KMS-11 (cell line): ENCODE results near the gene PPP1R36.

Experiments used
- H2AFZ ChIP-seq: fragments of 200-600 bp; sonication (generic); 2 replicates; pipeline ENCODE4 v1.6.1; 2016; ENCODE audit warnings: antibody characterized with exemption, mixed run types, low read depth
- H3K27ac ChIP-seq: fragments of 200-600 bp; sonication (generic); 2 replicates; pipeline ENCODE4 v1.6.1; 2016; ENCODE audit warnings: mild to moderate bottlenecking, mixed run types
- H3K27me3 ChIP-seq: fragments of 200-600 bp; sonication (generic); 2 replicates; pipeline ENCODE4 v1.6.1; 2017; ENCODE audit warnings: mild to moderate bottlenecking, low read depth, mixed run types, moderate library complexity; ENCODE audit not compliant: insufficient read depth
- H3K36me3 ChIP-seq: fragments of 200-600 bp; sonication (generic); 2 replicates; pipeline ENCODE4 v1.6.1; 2017; ENCODE audit warnings: mild to moderate bottlenecking, mixed run types; ENCODE audit not compliant: insufficient read depth
- H3K4me1 ChIP-seq: fragments of 200-600 bp; sonication (generic); 2 replicates; pipeline ENCODE4 v1.6.1; 2016; ENCODE audit warnings: mild to moderate bottlenecking, low read depth, mixed run types; ENCODE audit not compliant: poor library complexity, severe bottlenecking
- H3K4me2 ChIP-seq: fragments of 200-600 bp; sonication (generic); 2 replicates; pipeline ENCODE4 v1.7.0; 2016; ENCODE audit warnings: mild to moderate bottlenecking, mixed run types
- H3K4me3 ChIP-seq: fragments of 200-600 bp; sonication (generic); IDR thresholded peaks from 2 replicates; pipeline ENCODE4 v1.6.1; 2017; ENCODE audit warnings: low read depth, low read length, mixed read lengths; ENCODE audit not compliant: insufficient read depth
- H3K79me2 ChIP-seq: fragments of 200-600 bp; sonication (generic); 2 replicates; pipeline ENCODE4 v1.6.1; 2016; ENCODE audit warnings: low read depth, mixed run types; ENCODE audit not compliant: insufficient read depth
- H3K9ac ChIP-seq: fragments of 200-600 bp; sonication (generic); 2 replicates; pipeline ENCODE4 v1.6.1; 2016; ENCODE audit warnings: mild to moderate bottlenecking, mixed run types
- H4K20me1 ChIP-seq: fragments of 200-600 bp; sonication (generic); 2 replicates; pipeline ENCODE4 v1.6.1; 2016; ENCODE audit warnings: mild to moderate bottlenecking, mixed run types; ENCODE audit not compliant: insufficient read depth
- CTCF ChIP-seq: fragments of 200-600 bp; sonication (generic); conservative IDR thresholded peaks from 2 replicates; pipeline ENCODE4 v1.6.1; 2017; ENCODE audit warnings: low read depth, mild to moderate bottlenecking, antibody characterized with exemption, low read length, moderate library complexity, mixed read lengths

PPP1R36 gene

GRCh38 chr14:64580467-64580866 lies 30.7 kb downstream of the PPP1R36 start:
- no peak overlapping the region for H2AFZ ChIP-seq
- no peaks in the 10 kb centered on the region for H3K27me3 ChIP-seq
- no peaks in the 10 kb centered on the region for H4K20me1 ChIP-seq
- H3K9ac ChIP-seq: no peak overlapping the region
- H3K4me1 ChIP-seq: no peaks in the 10 kb centered on the region
- no peak overlapping the region for H3K4me3 ChIP-seq
- H3K79me2 ChIP-seq: no peaks in the 10 kb centered on the region
- H3K27ac ChIP-seq: no peak overlapping the region
- H3K4me2 ChIP-seq: no peak overlapping the region
- H3K36me3 ChIP-seq: no peaks in the 10 kb centered on the region
- TF ChIP-seq CTCF: no peak

- no peak overlapping the region for H3K4me3 ChIP-seq
- H3K4me1 ChIP-seq: no peaks in the 10 kb centered on the region
- H4K20me1 ChIP-seq: no peaks in the 10 kb centered on the region
- no peaks in the 10 kb centered on the region for H3K27me3 ChIP-seq
- H2AFZ ChIP-seq: no peak overlapping the region
- no peak overlapping the region for H3K27ac ChIP-seq
- H3K79me2 ChIP-seq: no peaks in the 10 kb centered on the region
- H3K9ac ChIP-seq: no peak overlapping the region
- no peak overlapping the region for H3K4me2 ChIP-seq
- TF ChIP-seq CTCF: no peak
- H3K36me3 ChIP-seq: no peaks in the 10 kb centered on the region
These were observed 31.6 kb downstream of the PPP1R36 start for GRCh38 chr14:64581363-64581762.

- Histone ChIP-seq H3K79me2 (no peaks in the 10 kb centered on the region), H2AFZ (no peak overlapping the region), H3K27me3 (no peaks in the 10 kb centered on the region), H3K27ac (no peak overlapping the region), H3K4me1 (no peaks in the 10 kb centered on the region), H3K4me3 (no peak overlapping the region), H3K4me2 (no peak overlapping the region), H4K20me1 (no peaks in the 10 kb centered on the region), H3K36me3 (no peaks in the 10 kb centered on the region), H3K9ac (no peak overlapping the region)
- no peak for TF ChIP-seq CTCF
These were observed 32.1 kb downstream of the PPP1R36 start for GRCh38 chr14:64581817-64582216.

- H4K20me1 ChIP-seq: no peaks in the 10 kb centered on the region
- H2AFZ ChIP-seq: no peak overlapping the region
- H3K27ac ChIP-seq: no peak overlapping the region
- no peak overlapping the region for H3K9ac ChIP-seq
- H3K27me3 ChIP-seq: no peaks in the 10 kb centered on the region
- H3K36me3 ChIP-seq: no peaks in the 10 kb centered on the region
- H3K4me1 ChIP-seq: no peaks in the 10 kb centered on the region
- H3K4me3 ChIP-seq: no peak overlapping the region
- H3K79me2 ChIP-seq: no peaks in the 10 kb centered on the region
- no peak for TF ChIP-seq CTCF
- H3K4me2 ChIP-seq: no peak overlapping the region
These were observed 34.4 kb downstream of the PPP1R36 start for GRCh38 chr14:64584190-64584589.

- H3K79me2 ChIP-seq: no peaks in the 10 kb centered on the region
- no peak overlapping the region for H3K4me2 ChIP-seq
- no peak overlapping the region for H3K4me3 ChIP-seq
- no peaks in the 10 kb centered on the region for H3K27me3 ChIP-seq
- no peaks in the 10 kb centered on the region for H3K36me3 ChIP-seq
- TF ChIP-seq CTCF: no peak
- H3K27ac ChIP-seq: no peak overlapping the region
- H2AFZ ChIP-seq: no peak overlapping the region
- H3K9ac ChIP-seq: no peak overlapping the region
- H4K20me1 ChIP-seq: no peaks in the 10 kb centered on the region
- H3K4me1 ChIP-seq: no peaks in the 10 kb centered on the region
These were observed 42.0 kb downstream of the PPP1R36 start for GRCh38 chr14:64591809-64592208.
